ENCODE results near the gene GALNTL6. TPM values are rescaled to one million over a fixed set of nuclear protein-coding genes. Genes with fewer than 3 reads are reported as not detected.
"Not testable (repeated sequence)": the region's sequence is repeated elsewhere in the genome, so short reads cannot be mapped to it uniquely, and the experiment has no call there.

The GALNTL6 gene
- total and polyA plus RNA-seq, 8 donors = 0.15 to 0.87 (median 0.58) TPM; not detected in 3

DNA sequence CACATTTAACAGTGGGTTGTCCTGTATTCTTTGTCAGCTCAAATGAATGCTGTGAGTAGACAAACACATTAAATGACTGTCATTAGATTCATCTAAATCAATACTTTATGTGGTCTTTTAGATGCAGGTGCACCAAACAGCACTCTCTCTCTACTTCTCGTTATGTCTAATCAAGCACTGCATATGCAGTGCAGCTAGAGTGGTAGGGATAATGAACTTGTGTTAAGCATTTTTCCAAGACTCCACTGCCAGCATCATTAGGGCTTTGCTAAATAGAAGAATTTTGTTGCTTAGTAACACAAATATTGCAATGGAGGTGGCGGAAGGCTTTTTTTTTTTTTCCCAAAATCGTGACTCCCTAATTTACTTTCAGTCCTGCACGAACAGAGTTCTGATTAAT lies 908.5 kb downstream of the GALNTL6 start:
- no peaks in the 10 kb centered on the region for H3K9me3 ChIP-seq
- no peak overlapping the region for H3K27ac ChIP-seq
- H3K4me3 ChIP-seq = no peak overlapping the region
- no peaks in the 10 kb centered on the region for H3K36me3 ChIP-seq
- intact Hi-C loops (cut with DNase I; ENCODE audit: low total_unique reads) = no loop called here
- DNase-seq = no peak
- H3K27me3 ChIP-seq = no peaks in the 10 kb centered on the region
- no peak for TF ChIP-seq POLR2AphosphoS5 (IDR thresholded peaks at IDR 0.05)
- TF ChIP-seq, protein P1, sequence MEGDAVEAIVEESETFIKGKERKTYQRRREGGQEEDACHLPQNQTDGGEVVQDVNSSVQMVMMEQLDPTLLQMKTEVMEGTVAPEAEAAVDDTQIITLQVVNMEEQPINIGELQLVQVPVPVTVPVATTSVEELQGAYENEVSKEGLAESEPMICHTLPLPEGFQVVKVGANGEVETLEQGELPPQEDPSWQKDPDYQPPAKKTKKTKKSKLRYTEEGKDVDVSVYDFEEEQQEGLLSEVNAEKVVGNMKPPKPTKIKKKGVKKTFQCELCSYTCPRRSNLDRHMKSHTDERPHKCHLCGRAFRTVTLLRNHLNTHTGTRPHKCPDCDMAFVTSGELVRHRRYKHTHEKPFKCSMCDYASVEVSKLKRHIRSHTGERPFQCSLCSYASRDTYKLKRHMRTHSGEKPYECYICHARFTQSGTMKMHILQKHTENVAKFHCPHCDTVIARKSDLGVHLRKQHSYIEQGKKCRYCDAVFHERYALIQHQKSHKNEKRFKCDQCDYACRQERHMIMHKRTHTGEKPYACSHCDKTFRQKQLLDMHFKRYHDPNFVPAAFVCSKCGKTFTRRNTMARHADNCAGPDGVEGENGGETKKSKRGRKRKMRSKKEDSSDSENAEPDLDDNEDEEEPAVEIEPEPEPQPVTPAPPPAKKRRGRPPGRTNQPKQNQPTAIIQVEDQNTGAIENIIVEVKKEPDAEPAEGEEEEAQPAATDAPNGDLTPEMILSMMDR (IDR thresholded peaks at IDR 0.05) = no peak
- no peak for TF ChIP-seq EP300 (IDR thresholded peaks at IDR 0.05)
- TF ChIP-seq POLR2A (IDR thresholded peaks at IDR 0.05) = no peak
- peaks cover 0 to 6% (median 0%) of the 10 kb centered on the region in 4 donors for H3K4me1 ChIP-seq
- 54 to 66% (median 57%) methylated on average over 4 of the region's 4 CpGs for WGBS, 5 donors

DNA sequence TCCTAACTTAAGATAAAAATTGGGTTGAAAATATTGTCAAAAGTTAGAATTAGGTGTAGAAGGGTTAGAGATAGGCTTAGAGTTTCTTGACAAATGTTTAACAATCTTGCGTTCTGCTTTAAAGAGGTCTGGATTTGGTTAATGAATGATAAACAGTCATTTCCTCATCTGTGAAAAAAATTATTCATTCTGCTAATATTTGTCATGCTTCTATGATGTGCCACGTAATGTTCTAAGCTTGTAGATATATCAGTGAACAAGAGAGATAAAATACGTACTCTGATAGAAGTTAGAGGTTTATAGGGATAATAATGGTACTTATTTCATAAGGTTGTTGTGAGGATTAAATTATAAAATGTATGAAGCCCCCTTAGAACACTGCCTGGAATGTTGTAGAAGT lies 912.4 kb downstream of the GALNTL6 start:
- Histone ChIP-seq H3K27ac (peak overlapping the region in 2 of 5 donors; percentile 27 to 49), H3K27me3 (no peaks in the 10 kb centered on the region), H3K36me3 (no peaks in the 10 kb centered on the region), H3K4me1 (peaks cover 0 to 10% (median 0%) of the 10 kb centered on the region in 4 donors), H3K9me3 (no peaks in the 10 kb centered on the region), H3K4me3 (no peak overlapping the region)
- peak in 1 of 2 donors; percentile 17 for DNase-seq
- intact Hi-C loops (cut with DNase I; ENCODE audit: low total_unique reads) = no loop called here
- TF ChIP-seq POLR2A (IDR thresholded peaks at IDR 0.05) (no peak), EP300 (IDR thresholded peaks at IDR 0.05) (no peak), POLR2AphosphoS5 (IDR thresholded peaks at IDR 0.05) (no peak)
- TF ChIP-seq, protein P1 (IDR thresholded peaks at IDR 0.05) = no peak
- 17 to 32% (median 25%) methylated on average over 3 of the region's 3 CpGs for whole genome bisulfite sequencing, 5 donors

DNA sequence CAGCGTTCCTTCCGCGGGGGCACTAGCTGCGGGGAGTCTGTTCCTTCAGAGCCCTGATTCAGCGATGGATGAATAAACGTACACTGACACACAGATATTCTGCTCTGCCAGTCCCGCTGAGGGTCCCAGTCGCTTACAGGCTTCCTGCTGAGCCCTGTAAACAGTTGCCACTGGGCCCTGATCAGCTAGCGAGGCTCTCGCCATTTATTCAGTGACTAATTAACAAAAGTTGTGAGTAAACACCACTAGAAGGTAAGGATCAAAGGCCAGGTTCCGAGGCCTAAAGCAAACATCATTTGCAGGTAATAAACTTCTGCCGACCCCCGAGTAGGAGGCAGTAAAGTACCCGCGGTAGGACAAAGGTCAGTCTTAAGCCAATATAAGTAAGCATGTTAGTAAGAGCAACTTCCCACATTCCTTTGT lies 912.8 kb downstream of the GALNTL6 start:
- H3K27ac ChIP-seq = peak overlapping the region in 2 of 5 donors; percentile 27 to 49
- TF ChIP-seq EP300 (IDR thresholded peaks at IDR 0.05) = no peak
- peak; percentile 26 to 67 for DNase-seq
- no peaks in the 10 kb centered on the region for H3K9me3 ChIP-seq
- H3K4me3 ChIP-seq = no peak overlapping the region
- peaks cover 0 to 10% (median 0%) of the 10 kb centered on the region in 4 donors for H3K4me1 ChIP-seq
- whole genome bisulfite sequencing, 5 donors = 20 to 36% (median 28%) methylated on average over 15 of the region's 15 CpGs
- intact Hi-C loops (cut with DNase I; ENCODE audit: low total_unique reads) = no loop called here
- no peaks in the 10 kb centered on the region for H3K27me3 ChIP-seq
- H3K36me3 ChIP-seq = no peaks in the 10 kb centered on the region

DNA sequence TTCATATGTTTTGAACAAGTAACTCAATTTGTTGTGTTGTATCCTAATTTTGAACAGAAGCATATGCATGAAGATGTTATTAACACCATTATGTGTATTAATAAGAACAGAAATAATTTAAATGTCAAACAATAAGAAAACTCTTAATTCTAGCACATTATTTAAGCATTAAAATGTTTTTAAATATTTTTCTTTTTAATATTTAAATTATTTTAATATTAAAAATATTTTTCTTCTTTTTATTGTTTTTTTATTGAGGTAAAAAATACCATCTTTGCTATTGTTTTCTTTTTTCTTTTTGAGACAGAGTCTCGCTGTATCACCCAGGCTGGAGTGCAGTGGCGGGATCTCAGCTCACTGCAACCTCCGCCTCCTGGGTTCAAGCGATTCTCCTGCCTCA lies 914.4 kb downstream of the GALNTL6 start:
- H3K4me1 ChIP-seq = peaks cover 0 to 10% (median 0%) of the 10 kb centered on the region in 4 donors
- H3K36me3 ChIP-seq = no peaks in the 10 kb centered on the region
- no peak for TF ChIP-seq POLR2A (IDR thresholded peaks at IDR 0.05)
- TF ChIP-seq, protein P1 (IDR thresholded peaks at IDR 0.05) = no peak
- TF ChIP-seq POLR2AphosphoS5 (IDR thresholded peaks at IDR 0.05) = no peak
- no peak for TF ChIP-seq EP300 (IDR thresholded peaks at IDR 0.05)
- intact Hi-C loops (cut with DNase I; ENCODE audit: low total_unique reads) = no loop called here
- 94 to 99% (median 98%) methylated on average over 4 of the region's 4 CpGs for WGBS, 5 donors
- no peak overlapping the region for H3K4me3 ChIP-seq
- no peak for DNase-seq
- H3K27me3 ChIP-seq = no peaks in the 10 kb centered on the region
- no peak overlapping the region for H3K27ac ChIP-seq
- peaks cover 0 to 5% (median 0%) of the 10 kb centered on the region in 4 donors for H3K9me3 ChIP-seq

DNA sequence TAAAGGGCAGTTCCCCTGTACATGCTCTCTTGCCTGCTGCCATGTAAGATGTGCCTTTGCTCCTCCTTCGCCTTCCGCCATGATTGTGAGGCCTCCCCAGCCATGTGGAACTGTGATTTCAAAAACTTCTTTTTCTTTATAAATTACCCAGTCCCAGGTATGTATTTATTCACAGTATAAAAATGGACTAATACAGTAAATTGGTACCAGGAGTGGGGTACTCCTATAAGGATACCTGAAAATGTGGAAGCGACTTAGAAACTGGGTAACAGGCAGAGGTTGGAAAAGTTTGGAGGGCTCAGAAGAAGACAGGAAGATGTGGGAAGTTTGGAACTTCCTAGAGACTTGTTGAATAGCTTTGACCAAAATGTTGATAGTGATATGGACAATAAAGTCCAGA lies 920.4 kb downstream of the GALNTL6 start:
- DNase-seq; H3K27me3 ChIP-seq; H3K4me1 ChIP-seq; H3K27ac ChIP-seq; H3K36me3 ChIP-seq; intact Hi-C loops (cut with DNase I; ENCODE audit: low total_unique reads); H3K4me3 ChIP-seq: not testable (repeated sequence)
- 96 to 100% (median 97%) methylated on average over 3 of the region's 3 CpGs for whole genome bisulfite sequencing, 5 donors
- peaks cover 10 to 50% (median 42%) of the 10 kb centered on the region in 4 donors for H3K9me3 ChIP-seq

Measured in stomach (tissue), 9 donors.